Lung (tissue), 12 donors: Measurements from ENCODE around the gene NOCT. TPM values are rescaled to one million over a fixed set of nuclear protein-coding genes. Genes with fewer than 3 reads are reported as not detected.

ENCODE experiments used
- ATAC-seq: fragments of 200-7000 bp; cut with Tn5 transposase; one replicate; pipeline ENCODE4 v1.9.1; 2020; ENCODE audit warnings: moderate number of reproducible peaks; ENCODE audit not compliant: insufficient read depth, low FRiP score
- DNase-seq, 3 donors: peaks; one replicate each; pipeline ENCODE4 v3.0.0-alpha.2; 2013 to 2017
- H3K27ac ChIP-seq, 2 donors: one replicate each; pipeline ENCODE4 v1.5.1; 2013; ENCODE audit warnings: mild to moderate bottlenecking in 2 of 2, moderate library complexity in 2 of 2, control low read depth in 1 of 2, inconsistent platforms in 1 of 2, low read depth in 1 of 2, low read length in 1 of 2
- H3K27me3 ChIP-seq, 3 donors: one replicate each; pipeline ENCODE4 v1.5.1; 2013; ENCODE audit warnings: low read length in 2 of 3; ENCODE audit not compliant: control insufficient read depth in 3 of 3, insufficient read depth in 3 of 3
- H3K36me3 ChIP-seq, 4 donors: one replicate each; pipeline ENCODE4 v1.5.1; 2013; ENCODE audit warnings: low read length in 4 of 4, mild to moderate bottlenecking in 1 of 4, moderate library complexity in 1 of 4; ENCODE audit not compliant: control insufficient read depth in 4 of 4, insufficient read depth in 4 of 4
- H3K4me1 ChIP-seq, 5 donors: one replicate each; pipeline ENCODE4 v1.5.1; 2013; ENCODE audit warnings: low read length in 5 of 5, mild to moderate bottlenecking in 2 of 5, moderate library complexity in 1 of 5; ENCODE audit not compliant: control insufficient read depth in 5 of 5, insufficient read depth in 5 of 5
- H3K4me3 ChIP-seq: one replicate; pipeline ENCODE4 v1.5.1; 2013; ENCODE audit warnings: mild to moderate bottlenecking, control low read depth, moderate library complexity
- H3K9ac ChIP-seq, 2 donors: one replicate each; pipeline ENCODE4 v1.5.1; 2013; ENCODE audit warnings: low read length in 2 of 2, control low read depth in 1 of 2; ENCODE audit not compliant: insufficient read depth in 1 of 2
- H3K9me3 ChIP-seq, 4 donors: one replicate each; pipeline ENCODE4 v1.5.1; 2013; ENCODE audit warnings: low read length in 3 of 4, mild to moderate bottlenecking in 1 of 4, moderate library complexity in 1 of 4; ENCODE audit not compliant: control insufficient read depth in 4 of 4, insufficient read depth in 3 of 4
- CTCF ChIP-seq: IDR thresholded peaks from 2 replicates; pipeline ENCODE4 v1.5.1; 2012; ENCODE audit warnings: mild to moderate bottlenecking; ENCODE audit errors: control extremely low read depth, extremely low read depth
- WGBS, 2 donors: extraction: QIAGEN DNeasy Blood & Tissue Kit; methylation state at CpG; one replicate each; pipeline ENCODE4 v1.1.7; 2013; 5-methylcytosine and 5-hydroxymethylcytosine counted together
- polyA plus RNA-seq, 2 donors: library from polyadenylated mRNA; stranded (reverse); fragments of 200-250 nt; gene quantifications; one replicate each; pipeline ENCODE4 v1.2.1, GENCODE V29; 2013
- total RNA-seq, 2 donors: library from RNA; depleted of rRNA in 1 of 2; stranded (reverse); fragments of >200 nt in 1 of 2; gene quantifications; one replicate each; pipeline ENCODE4 v1.2.1, GENCODE V29; 2014 to 2021
- donor health status: control.
- donor health status: control.
- donor health status: Bipolar disorder and iron deficiency.
- donor health status: healthy.
- donor health status: DM: yes; HTN: yes; CAD: no.

The NOCT gene
- total and polyA plus RNA-seq, 4 donors = 3.0 to 8.2 (median 5.5) TPM

- 94 to 96% methylated on average over 5 of the region's 5 CpGs for WGBS, 2 donors
Measured at GRCh38 chr4:139022835-139023234, 7.3 kb downstream of the NOCT start.

GRCh38 chr4:139024686-139025085, 9.1 kb downstream of the NOCT start:
- DNase-seq = no peak
- H3K9me3 ChIP-seq = no peaks in the 10 kb centered on the region
- H3K27me3 ChIP-seq = no peaks in the 10 kb centered on the region
- no peak overlapping the region for H3K4me3 ChIP-seq
- peaks cover under 1 to 9% (median 3%) of the 10 kb centered on the region in 5 donors for H3K4me1 ChIP-seq
- no peak overlapping the region for H3K9ac ChIP-seq
- no peak overlapping the region for H3K27ac ChIP-seq
- no peak for TF ChIP-seq CTCF
- WGBS, 2 donors = 92 to 94% methylated on average over 9 of the region's 9 CpGs
- H3K36me3 ChIP-seq = peaks cover 0 to 6% (median 0%) of the 10 kb centered on the region in 4 donors
- no peak for ATAC-seq

More at GRCh38 chr4:139022835-139023234, 7.3 kb downstream of the NOCT start:
- Histone ChIP-seq H3K9ac (no peak overlapping the region), H3K27me3 (no peaks in the 10 kb centered on the region), H3K27ac (no peak overlapping the region), H3K9me3 (no peaks in the 10 kb centered on the region), H3K4me1 (peaks cover 2 to 23% (median 8%) of the 10 kb centered on the region in 5 donors), H3K4me3 (no peak overlapping the region), H3K36me3 (no peaks in the 10 kb centered on the region)
- ATAC-seq = no peak
- DNase-seq = no peak
- no peak for TF ChIP-seq CTCF

- 96 to 98% methylated on average over 1 of the region's 1 CpG for WGBS, 2 donors
- DNase-seq (no peak), ATAC-seq (no peak)
- Histone ChIP-seq H3K9me3 (no peaks in the 10 kb centered on the region), H3K27ac (no peak overlapping the region), H3K27me3 (no peaks in the 10 kb centered on the region), H3K9ac (no peak overlapping the region), H3K4me3 (no peak overlapping the region), H3K36me3 (peaks cover 0 to 6% (median 0%) of the 10 kb centered on the region in 4 donors), H3K4me1 (peaks cover 0 to 3% (median 2%) of the 10 kb centered on the region in 5 donors)
- TF ChIP-seq CTCF = no peak
Measured at GRCh38 chr4:139025841-139026240, 10.3 kb downstream of the NOCT start.

- Histone ChIP-seq H3K4me3 (no peak overlapping the region), H3K9ac (peak overlapping the region in 1 of 2 donors; percentile 34), H3K4me1 (peaks cover 0 to 3% (median 2%) of the 10 kb centered on the region in 5 donors), H3K36me3 (peaks cover 0 to 6% (median 0%) of the 10 kb centered on the region in 4 donors), H3K27ac (peak overlapping the region in 1 of 2 donors; percentile 87), H3K9me3 (no peaks in the 10 kb centered on the region), H3K27me3 (no peaks in the 10 kb centered on the region)
- TF ChIP-seq CTCF = no peak
- DNase-seq = peak in 1 of 3 donors; percentile 51
- WGBS, 2 donors = 83 to 84% methylated on average over 5 of the region's 5 CpGs
- no peak for ATAC-seq
Measured at GRCh38 chr4:139027776-139028175, 12.2 kb downstream of the NOCT start.
